ENCODE measurements around the gene GPC1.

GPC1 gene

DNA sequence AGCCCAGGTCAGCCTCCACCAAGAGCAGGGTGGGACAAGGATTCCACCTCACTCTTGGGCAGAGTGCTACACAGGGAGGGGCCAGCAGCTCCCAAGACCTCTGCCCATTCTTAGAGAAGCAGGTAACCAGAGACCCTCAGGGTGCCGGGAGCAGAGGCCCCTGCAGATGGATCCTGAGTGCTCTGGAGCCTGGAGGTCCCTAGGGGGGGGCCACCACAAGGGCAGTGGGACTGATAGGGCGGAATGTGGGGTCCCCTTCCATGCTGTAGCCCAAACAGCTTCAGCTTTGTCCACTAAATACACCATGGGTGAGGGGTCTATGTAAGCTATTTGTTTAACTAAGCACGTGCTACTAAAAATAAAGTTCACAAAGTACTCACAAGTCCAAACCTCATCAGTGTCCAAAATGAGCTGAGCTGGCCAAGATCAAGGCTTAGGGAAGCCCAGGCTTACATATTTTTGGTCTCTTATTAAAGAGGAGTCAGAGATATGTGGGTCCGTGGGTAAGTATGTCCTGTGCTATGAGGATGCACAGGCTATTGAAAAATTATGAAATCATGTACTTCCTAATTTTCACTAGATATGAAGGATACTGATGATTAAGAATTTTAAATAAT lies 21.5 kb upstream of the GPC1 start:
- no peak for DNase-seq

DNA sequence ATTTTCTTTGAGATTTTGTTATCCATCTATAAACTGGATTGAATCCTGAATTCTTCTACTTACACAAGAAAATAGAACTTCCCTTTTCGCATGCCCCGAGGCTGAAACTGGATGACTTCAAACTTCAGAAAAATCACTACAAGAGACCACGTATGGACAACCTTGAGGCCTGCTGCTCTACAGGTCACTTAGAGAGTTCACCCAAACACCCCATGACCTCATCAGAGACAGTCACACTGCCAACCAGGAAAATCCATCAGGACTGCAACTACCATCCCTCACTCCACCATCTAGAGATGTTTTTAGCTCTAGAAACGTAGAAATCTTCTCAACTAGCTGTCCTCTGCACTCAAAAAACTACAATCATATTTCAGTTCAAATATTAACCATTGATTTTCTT lies 18.6 kb upstream of the GPC1 start:
- no peak for DNase-seq

DNA sequence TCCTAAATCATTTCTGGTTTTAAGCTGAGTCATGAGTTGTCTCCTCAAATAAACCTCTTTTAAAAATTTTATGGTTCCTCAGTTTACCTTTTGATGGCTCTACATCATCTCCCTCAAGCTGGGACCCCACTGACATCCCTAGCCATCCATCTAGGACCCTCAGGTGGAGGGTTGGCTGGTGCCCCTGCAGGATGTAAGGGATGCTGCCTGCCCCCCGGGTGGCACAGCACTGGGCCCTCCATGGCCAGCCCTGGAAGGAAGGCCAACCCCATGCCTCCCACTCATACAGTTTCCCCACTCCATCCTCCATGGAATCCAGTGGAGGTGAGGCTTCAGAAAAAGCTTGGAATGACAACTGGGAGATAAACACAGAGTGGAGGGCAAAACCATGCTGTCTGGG lies 17.2 kb upstream of the GPC1 start:
- DNase-seq = no peak

DNA sequence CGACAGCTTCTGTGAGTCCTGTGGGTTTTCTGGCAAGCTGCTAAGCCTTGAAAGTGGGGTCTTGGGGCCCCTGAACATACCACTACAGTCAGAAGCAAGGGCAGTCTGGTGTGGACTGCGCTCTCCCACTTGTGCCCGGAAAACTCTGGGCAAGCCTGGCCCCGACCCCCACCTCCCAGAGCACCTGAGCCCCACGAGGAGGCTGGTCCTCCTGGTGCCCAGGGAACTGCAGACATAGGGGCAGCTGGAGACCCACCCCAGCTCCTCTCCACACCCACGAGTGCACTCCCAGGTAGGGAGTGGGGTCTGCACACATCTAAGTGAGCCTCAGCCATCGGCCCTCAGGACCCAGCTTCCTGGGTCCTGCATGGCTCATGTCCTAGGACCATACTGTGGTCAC lies 16.2 kb upstream of the GPC1 start:
- DNase-seq = no peak

DNA sequence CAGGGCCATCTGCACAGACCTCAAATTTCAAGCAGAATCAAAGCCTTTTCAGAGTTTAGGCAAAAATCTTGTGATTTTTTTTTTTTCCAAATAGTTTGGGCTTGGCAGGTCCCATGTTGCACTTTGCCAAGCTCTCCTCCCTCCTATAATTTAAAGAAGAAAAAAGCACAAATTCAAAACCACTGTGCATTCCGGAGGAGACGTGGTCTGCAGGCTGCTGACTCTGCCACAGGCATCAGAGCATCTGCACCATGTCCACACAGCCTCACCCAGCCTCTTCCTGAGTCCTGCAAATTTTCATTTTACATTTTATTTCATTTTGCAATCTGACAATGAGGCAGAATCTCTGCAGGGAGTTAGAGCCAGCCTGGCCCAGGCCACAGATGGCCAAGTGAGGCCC lies 15.7 kb upstream of the GPC1 start:
- DNase-seq = no peak

DNA sequence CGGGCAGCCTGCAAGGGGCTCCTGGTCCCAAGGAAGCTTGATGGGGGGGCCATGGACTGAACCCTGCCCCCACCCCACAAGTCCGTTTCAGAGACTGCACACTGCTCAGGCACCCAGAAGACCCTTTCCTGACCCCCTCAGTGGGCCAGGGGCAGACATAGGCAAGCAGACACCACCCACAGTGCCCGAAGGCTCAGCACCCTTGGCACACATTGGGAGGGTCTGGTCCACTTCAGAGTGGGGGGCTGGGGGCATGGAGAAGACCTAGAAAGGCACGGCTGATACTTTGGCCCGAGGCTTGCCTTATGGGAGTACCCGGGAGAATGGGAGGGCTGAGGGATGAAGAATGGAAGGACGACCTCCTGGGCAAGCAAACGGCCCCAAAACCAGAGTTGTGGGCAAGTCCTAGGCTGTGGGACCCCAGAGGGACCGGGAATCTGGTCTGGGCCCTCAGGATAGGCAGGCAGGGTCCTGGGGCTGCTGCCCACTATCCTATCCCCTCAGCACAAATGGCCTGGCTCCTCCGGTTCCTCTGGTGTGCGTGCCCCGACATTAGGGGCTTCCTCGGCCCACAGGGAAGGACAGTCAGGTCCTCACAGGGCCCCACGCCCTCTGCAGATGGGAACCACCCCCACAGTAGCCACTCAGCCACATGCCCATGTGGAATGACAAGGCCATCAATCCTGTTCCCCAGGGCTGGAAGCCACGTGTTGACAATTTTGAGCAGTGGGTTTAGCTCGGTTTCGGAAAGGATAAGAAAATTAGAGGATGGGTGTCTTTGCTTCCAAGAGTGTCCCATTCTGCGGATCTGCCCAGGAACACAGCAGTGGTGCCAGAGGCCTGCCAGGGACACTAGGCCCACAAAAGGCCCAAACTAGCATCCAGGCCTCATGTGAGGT lies 15.0 kb upstream of the GPC1 start:
- DNase-seq = no peak

DNA sequence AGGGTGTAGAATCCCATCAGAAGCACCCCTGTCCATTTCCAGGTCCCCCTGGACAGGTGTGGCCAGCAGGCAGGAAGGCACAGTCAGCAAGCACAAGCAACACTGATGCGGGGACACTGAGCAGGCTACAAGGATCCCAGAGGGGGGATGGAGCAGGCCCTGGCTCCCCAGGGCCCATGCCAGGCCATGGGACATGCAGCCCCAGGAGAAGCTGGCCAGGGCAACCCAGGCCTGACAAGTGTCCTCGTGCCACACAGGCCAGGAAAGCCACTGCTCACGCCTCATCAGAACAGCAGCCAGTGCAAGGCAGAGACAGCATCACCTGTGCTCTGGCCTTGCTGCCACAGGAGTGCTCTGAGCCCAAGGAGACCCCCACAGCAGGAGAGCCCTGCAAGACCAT lies 14.1 kb upstream of the GPC1 start:
- DNase-seq = no peak

DNA sequence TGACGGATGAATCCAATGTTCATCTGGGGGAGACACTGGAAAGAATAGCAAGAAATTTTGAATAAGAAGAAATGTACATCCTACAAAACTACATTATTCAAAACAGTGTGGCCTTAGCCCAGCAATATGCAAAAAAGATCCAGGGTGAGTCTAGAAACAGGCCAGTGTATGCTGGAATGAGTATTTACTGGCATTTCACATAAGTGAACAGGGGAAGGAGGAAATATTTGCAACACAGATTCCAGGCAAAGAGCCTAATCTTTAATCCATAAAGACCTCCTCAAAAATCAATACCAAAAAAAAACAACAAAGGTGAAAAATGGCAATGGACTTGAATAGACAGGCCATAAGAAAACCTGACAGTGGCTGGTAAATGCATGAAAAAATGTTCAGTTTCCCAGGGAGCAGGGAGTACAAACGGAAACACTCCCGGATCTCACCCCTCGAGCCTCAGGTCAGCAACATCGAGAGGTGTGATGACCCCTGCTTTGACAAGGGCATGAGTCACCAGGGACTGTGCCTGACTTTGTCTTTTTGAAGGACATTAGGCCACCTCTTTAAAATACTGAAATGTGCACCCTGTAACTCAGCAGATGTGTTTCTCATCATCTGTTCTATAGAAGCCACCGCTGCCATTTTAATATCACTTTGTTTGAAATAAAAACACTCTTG lies 12.7 kb upstream of the GPC1 start:
- DNase-seq = no peak

DNA sequence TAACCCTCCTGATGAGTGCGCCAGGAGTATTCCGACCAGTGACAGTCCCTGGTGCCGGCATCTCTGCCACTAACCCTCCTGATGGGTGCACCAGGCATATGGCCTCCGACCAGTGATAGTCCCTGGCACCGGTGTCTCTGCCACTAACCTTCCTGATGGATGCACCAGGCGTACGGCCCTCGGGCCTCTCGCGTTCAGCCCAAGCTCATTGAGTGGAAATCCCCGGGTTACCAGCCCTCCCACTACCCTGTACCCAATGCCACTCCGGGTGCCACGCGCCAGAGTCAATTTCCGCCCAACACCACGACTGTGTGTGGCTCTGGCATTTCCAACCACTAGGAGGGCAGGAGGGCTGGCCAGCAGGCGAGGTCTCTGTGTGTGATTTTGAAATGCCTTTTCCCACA lies 11.7 kb upstream of the GPC1 start:
- no peak for DNase-seq

DNA sequence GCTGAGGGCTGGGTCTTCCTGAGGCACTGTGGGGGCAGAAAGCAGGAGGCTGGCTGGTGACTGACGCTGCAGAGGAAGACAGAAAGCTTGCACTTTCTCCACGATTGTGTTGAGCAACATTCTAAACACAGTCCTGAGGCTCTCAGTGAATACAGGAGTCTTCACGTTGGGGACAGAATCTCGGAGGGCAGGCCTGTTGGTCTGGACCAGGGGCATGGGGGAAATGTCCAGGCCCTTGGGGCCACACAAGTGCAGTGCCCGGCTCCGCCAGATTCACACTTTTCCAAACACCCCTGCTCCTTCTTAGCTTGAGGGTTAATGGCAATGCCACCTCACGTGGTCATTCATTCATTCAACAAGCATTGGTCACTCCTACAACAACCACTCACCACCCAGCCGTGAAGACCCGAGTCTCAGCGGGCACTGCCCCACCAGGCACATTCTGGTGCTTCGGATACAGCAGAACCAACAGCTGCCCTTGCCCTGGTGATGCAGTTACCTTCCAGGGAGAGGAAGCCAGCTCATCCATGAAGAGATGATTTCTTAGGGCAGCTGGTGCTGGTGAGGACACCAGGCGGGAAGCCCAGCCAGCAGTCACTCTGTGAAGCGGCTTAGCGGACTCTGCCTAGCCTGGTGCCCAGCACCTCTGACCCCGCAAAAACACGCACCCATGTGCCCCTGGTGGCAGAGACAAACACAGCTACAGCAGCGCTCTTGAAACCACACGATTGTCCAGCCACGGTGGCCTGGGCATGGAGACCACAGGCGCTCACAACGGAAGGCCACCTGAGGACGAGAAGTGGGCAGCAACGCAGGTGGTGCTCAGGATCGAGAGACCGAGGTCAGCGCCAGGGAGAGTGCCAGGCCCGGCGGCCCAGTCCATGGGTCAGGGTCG lies 10.9 kb upstream of the GPC1 start:
- DNase-seq = no peak

DNA sequence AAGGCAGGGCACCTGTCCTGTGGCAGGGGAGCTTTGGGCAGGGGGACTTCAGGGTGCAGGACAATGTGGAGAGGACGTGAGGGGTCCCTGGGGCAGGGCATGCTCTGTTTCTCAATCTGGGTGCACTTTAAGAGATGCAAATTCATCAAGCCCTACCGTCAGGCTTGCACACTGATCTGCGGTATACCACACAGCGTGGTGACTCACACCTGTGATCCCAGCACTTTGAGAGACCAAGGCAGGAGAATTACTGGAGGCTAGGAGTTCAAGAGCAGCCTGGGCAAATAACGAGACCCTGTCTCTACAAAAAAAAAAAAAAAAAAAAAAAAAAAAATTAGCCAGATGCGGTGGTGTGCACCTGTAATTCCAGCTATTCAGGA lies 10.2 kb upstream of the GPC1 start:
- no peak for DNase-seq

DNA sequence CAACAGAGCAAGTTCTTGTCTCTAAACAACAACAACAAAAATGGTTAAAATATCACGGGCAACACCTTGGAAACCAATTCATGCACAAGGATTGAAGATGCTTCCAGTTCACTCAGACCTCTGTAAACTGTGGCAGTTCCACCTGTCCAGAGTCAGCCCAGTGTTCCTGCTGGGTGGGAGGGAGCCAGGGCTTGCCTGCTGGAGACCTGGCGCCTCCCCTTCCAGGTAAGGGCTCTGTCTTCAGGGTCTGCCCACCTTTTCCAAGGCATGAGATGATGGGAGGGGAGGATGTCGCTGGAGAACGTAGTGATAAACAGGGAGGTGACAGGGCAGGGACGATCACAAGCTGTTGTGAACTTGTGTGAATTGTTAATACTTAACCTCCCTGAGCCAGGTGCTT lies 9.8 kb upstream of the GPC1 start:
- DNase-seq = no peak

DNA sequence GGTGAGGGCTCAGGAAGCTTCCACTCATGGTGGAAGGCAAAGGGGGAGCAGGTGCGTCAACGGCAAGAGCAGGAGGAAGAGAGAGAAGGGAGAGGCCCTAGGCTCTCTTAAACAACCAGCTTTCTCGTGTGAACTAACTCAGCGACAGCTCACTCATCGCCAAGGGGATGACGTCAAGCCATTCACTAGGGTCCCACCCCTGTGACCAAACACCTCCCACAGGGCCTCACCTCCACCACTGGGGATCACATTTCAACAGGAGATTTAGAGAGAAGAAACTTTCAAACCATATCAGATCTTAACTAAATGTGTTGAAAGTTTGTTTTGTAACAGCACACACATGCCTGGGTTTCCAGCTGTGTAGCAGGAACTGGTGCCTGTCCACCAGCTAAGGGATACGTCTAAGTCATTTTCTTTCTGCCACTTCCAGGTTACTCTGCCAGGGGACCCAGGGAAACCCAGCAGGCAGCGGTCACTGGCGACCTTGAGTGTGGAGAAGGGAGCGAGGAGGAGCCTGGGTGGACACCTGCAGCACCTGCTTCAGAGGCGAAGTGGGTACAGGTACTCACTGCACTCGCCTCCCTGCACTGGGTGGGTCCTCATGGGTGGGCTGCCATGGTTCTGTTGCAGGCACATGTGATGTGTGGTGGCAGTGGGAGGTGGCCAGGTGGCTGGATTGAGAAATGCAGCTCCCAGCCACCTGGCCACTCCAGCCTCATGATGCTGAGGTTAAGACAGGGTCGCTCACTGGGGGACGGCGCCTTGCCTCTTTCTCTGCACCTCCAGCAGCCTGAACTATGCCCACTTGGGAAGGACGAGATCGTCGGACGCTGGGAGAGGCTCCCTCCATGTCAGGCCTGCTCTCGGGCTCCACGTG lies 8.4 kb upstream of the GPC1 start:
- DNase-seq = no peak

DNA sequence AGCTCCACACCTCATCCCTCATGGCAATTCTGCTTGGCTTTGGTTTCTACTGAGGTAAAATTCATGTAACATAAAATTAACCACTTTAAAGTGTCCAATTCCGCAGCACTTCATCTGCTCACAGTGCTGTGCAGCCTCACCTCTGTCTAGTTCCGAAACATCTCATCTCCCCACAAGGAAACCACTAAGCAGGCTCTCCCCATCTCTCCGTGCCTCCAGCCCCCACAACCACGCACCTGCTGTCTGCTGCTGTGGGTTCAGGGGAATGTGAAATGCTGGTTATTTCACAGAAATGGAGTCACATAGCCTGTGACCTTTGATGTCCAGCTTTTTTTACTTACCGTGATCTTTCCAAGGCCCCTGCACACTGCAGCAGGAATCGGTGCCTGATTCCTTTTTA lies 7.7 kb upstream of the GPC1 start:
- DNase-seq = no peak

DNA sequence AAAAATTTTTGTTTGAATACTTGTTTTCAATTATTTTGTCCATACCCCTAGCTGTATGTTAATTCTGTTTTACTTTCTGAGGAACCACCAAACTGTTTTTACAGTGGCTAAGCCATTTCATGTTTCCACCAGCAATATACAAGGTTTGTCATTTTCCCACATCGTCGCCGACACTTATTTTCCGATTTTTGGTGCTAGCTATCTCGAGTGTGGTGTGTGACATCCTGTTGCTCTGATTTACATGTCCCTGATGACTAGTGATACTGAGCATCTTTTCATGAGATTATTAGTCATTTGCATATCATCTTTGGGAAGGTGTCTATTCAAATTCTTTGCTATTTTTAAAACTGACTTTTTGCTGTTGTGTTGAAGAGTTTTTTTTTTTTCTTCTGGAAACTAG lies 7.2 kb upstream of the GPC1 start:
- DNase-seq = no peak

DNA sequence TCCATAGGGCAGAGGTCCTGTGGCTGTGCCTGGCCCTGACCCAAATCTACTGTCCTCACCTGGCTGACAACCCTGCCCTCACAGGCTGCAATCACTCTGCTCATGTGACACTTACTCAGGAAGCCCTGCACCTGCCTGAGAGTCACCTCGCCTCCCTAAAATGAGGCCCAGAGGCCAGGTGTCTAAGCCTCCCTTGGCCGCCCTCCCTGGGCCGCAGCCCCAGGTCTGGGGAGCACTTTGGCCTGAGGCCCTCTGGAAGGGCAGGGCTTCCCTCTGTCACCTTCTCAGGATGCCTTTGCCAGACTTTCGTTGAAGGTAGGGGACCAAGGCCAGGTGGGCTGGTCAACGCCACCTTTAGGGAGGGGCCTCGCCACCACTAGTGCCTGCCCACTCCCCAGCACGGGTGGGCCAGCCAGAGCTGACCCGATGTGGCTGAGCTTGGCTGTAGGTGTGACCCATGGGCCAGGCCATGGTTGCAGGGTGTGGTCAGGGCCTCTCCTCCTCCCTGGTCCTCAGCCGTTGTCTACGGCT lies 6.1 kb upstream of the GPC1 start:
- DNase-seq = no peak

DNA sequence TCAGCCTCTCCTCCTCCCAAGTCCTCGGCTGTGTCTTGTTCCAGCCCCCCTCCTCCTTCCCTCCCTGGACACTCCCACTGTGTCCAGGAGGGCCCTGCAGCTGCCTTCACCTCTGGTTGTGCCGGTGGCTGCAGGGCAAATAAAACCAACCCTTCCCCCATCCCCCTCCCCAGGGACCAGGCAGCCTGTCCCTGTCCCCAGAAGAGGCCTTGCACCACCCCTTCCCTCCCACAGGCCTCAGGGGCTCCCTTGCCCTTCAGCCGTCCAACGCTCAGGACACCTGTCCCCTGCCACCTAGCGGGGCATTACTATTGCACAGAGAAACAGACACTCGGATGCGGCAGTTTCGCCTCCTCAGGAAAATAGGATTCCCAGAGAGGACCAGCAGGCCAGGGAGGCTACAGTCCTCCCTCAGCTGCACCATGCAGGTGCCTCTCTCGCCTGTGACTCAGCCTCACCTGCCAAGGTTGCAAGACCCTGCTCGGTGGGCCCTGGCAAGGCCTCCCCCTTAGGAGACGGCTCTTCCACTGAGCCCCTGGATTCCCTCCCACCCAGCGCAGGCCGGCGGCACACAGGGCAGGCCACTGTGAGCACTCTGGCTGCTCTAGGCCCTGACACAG lies 5.5 kb upstream of the GPC1 start:
- no peak for DNase-seq

DNA sequence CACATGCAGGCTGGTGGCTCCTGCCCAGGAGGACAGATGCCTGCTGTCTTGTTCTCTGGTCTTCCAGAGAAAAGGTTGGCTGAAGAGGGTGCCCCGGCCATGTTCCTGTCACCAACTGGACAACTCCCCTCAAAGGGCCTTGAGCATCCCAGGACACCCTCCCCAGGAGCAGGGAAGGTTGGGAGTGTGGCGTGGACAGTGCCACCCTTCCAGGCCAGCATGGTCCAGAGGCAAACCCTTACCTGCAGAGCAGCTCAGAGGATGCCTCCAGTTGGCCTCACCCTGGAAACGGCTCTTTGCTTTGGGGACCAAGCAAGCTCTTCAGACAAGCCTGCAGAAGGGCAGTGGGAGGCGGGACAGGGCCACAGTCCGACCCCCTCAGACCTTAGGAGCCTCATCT lies 4.9 kb upstream of the GPC1 start:
- no peak for DNase-seq

DNA sequence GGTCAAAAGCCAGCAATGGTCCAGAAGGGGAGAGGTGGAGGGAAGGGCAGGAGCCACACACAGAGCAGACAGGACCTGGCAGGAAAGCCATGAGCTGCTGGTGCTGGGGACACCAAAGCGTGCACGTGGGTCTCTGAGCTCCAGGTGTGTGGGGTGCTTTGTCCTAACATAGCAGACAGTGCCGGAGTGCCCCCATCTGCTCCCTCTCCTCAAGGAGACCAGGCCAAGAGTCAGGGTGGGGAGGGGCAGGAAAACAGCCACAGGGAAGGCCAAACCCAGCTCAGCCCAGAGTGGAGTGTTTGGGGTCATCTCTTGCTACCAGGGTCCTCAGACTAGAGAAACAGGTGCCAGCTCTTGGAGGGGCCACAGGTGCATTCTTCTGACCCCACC lies 4.2 kb upstream of the GPC1 start:
- DNase-seq = no peak

DNA sequence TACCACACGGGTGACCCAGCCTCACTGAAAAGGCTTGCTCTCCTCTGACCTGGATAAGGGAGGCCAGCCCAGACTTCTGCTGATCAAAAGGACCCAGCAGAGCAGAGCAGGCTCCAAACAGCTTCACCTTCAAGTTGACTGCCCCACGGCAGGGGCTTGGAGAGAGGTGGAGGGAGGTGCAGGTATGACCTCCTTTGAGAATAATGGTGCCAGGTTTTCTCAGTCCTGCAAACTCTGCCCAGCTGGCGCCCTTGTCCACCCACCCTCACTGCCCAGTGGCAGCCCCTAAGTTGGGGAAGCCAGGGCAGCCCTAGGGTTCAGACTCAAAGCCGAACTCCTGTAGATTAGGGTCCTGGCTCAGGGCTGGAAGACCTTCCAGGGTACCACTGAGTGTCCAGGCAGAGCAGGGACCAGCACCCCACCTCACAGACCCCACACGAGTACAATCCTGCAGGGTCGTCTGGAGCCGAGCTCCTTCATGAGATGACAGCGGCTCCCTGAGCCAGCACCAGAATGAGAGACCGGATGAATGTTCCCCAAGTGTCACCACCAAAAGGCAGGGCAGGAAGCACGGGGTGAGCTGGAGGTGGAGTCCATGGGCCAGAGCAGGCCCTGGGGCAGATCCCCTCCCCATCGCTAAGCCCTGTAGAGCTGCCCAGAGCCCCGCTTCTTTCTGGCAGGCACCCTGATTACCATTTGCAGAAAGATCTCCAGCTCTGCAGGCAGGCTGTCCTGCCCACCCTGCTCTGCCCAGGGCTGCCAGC lies 3.6 kb upstream of the GPC1 start:
- no peak for DNase-seq

DNA sequence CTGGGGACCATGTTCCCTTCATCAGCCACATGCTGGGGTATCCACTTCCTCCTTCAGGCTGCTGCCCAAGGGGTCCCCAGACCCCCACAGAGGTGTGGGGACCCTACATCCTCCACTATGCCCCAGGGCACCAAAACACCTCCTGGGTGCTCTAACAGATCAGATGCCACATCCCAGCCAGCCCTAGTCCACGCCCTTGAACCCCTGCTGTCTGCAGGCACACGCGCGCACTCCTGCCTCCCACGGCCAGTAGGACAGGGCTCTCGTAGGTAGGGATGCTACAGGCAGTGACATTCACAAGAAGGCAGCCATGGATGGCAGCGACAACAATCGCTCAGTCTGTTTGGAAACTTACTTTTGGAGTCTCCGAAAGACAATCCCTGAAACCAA lies 3.0 kb upstream of the GPC1 start:
- DNase-seq = no peak
